ENCODE data around the gene BARX2.

The BARX2 gene

GRCh38 chr11:129394709-129395108, 19.1 kb downstream of the BARX2 start:
- TF ChIP-seq EZH2phosphoT487 (conservative IDR thresholded peaks at IDR 0.05; ENCODE audit: low read length): no peak
- no peak for TF ChIP-seq CTCF (IDR thresholded peaks at IDR 0.05; ENCODE audit: insufficient read depth, low read length, poor library complexity, severe bottlenecking)

DNA sequence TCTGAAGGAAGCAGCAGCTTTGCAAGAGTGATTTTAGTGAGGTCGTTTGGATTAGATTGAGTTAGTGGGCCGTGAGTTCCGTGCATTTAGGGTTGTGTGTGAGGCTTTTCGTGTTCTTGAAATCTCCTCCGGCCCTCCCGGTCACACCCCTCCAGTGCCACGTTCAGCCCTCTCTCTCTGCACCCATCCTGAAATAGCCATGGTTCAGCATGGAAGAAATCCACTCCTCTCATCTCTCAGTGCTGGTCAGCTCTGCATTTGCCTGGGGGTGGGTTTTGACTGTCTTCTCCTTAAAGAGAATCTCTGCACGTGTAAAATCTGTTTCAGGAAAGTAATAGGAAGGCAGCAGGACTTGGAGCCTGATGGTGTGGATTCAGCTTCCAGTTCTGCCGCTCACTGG, 19.8 kb downstream of the BARX2 start:
- Histone ChIP-seq H2AFZ (ENCODE audit: low read depth, low read length, severe bottlenecking) (no peak overlapping the region), H3K27me3 (ENCODE audit: low read length) (no peaks in the 10 kb centered on the region), H3K36me3 (ENCODE audit: low read length) (no peaks in the 10 kb centered on the region)

More at GRCh38 chr11:129394709-129395108, 19.1 kb downstream of the BARX2 start:
- H3K9ac ChIP-seq (ENCODE audit: low read length): no peak overlapping the region
- no peaks in the 10 kb centered on the region for H3K79me2 ChIP-seq (ENCODE audit: insufficient read depth, low read length)
- no peaks in the 10 kb centered on the region for H3F3A ChIP-seq (ENCODE audit: insufficient read depth)
- H3K4me3 ChIP-seq (ENCODE audit: insufficient read depth, low read length, poor library complexity, severe bottlenecking): no peak overlapping the region
- no peaks in the 10 kb centered on the region for H3K36me3 ChIP-seq (ENCODE audit: low read length)
- H3K4me2 ChIP-seq (ENCODE audit: low read depth, low read length, poor library complexity, severe bottlenecking): no peak overlapping the region
- H4K20me1 ChIP-seq (ENCODE audit: low read depth, low read length): no peaks in the 10 kb centered on the region
- H2AFZ ChIP-seq (ENCODE audit: low read depth, low read length, severe bottlenecking): no peak overlapping the region
- H3K9me3 ChIP-seq (ENCODE audit: insufficient read depth, low read length): no peaks in the 10 kb centered on the region
- H3K9me2 ChIP-seq (replicated peaks; ENCODE audit: insufficient read depth, low read length): no peaks in the 10 kb centered on the region
- no peaks in the 10 kb centered on the region for H3K27me3 ChIP-seq (ENCODE audit: low read length)
- H3K27ac ChIP-seq (ENCODE audit: low read depth, low read length): no peak overlapping the region

GRCh38 chr11:129395883-129396282, 20.2 kb downstream of the BARX2 start:
- no peak overlapping the region for H3K27ac ChIP-seq (ENCODE audit: low read depth, low read length)
- H3F3A ChIP-seq (ENCODE audit: insufficient read depth): no peaks in the 10 kb centered on the region
- no peak for TF ChIP-seq CTCF (IDR thresholded peaks at IDR 0.05; ENCODE audit: insufficient read depth, low read length, poor library complexity, severe bottlenecking)
- no peak for TF ChIP-seq EZH2phosphoT487 (conservative IDR thresholded peaks at IDR 0.05; ENCODE audit: low read length)
- no peaks in the 10 kb centered on the region for H3K27me3 ChIP-seq (ENCODE audit: low read length)
- H2AFZ ChIP-seq (ENCODE audit: low read depth, low read length, severe bottlenecking): no peak overlapping the region
- H3K9ac ChIP-seq (ENCODE audit: low read length): no peak overlapping the region
- H3K79me2 ChIP-seq (ENCODE audit: insufficient read depth, low read length): no peaks in the 10 kb centered on the region
- no peak overlapping the region for H3K4me3 ChIP-seq (ENCODE audit: insufficient read depth, low read length, poor library complexity, severe bottlenecking)
- no peaks in the 10 kb centered on the region for H4K20me1 ChIP-seq (ENCODE audit: low read depth, low read length)
- H3K4me2 ChIP-seq (ENCODE audit: low read depth, low read length, poor library complexity, severe bottlenecking): no peak overlapping the region
- H3K36me3 ChIP-seq (ENCODE audit: low read length): no peaks in the 10 kb centered on the region
- no peaks in the 10 kb centered on the region for H3K9me3 ChIP-seq (ENCODE audit: insufficient read depth, low read length)
- H3K9me2 ChIP-seq (replicated peaks; ENCODE audit: insufficient read depth, low read length): no peaks in the 10 kb centered on the region

More for the DNA sequence above, 19.8 kb downstream of the BARX2 start:
- Histone ChIP-seq H3K9me2 (replicated peaks; ENCODE audit: insufficient read depth, low read length) (no peaks in the 10 kb centered on the region), H3K4me2 (ENCODE audit: low read depth, low read length, poor library complexity, severe bottlenecking) (no peak overlapping the region), H3F3A (ENCODE audit: insufficient read depth) (no peaks in the 10 kb centered on the region), H3K4me3 (ENCODE audit: insufficient read depth, low read length, poor library complexity, severe bottlenecking) (no peak overlapping the region), H3K79me2 (ENCODE audit: insufficient read depth, low read length) (no peaks in the 10 kb centered on the region), H3K27ac (ENCODE audit: low read depth, low read length) (no peak overlapping the region), H3K9me3 (ENCODE audit: insufficient read depth, low read length) (no peaks in the 10 kb centered on the region), H4K20me1 (ENCODE audit: low read depth, low read length) (no peaks in the 10 kb centered on the region), H3K9ac (ENCODE audit: low read length) (no peak overlapping the region)
- TF ChIP-seq CTCF (IDR thresholded peaks at IDR 0.05; ENCODE audit: insufficient read depth, low read length, poor library complexity, severe bottlenecking) (no peak), EZH2phosphoT487 (conservative IDR thresholded peaks at IDR 0.05; ENCODE audit: low read length) (no peak)

Measured in SU-DHL-6 (cell line).